ENCODE data around the gene KLC4. TPM values are rescaled to one million over a fixed set of nuclear protein-coding genes. Genes with fewer than 3 reads are reported as not detected.
A peak's percentile ranks its signal among the peaks of the same experiment; 100 is the strongest.

Gene KLC4
- polyA plus RNA-seq, 1 experiment: 9.1 TPM

- TF ChIP-seq CTCF (IDR thresholded peaks at IDR 0.05; ENCODE audit: low read depth, low read length): no peak
- POLR2A ChIA-PET: interaction anchor here (0.7 kb wide), 1 partner anchor 12 kb away, joined by 8 read pairs; no protein-coding TSS in a partner anchor
- H3K27me3 ChIP-seq (ENCODE audit: control insufficient read depth, insufficient read depth, low read length): no peaks in the 10 kb centered on the region
- peak overlapping the region; percentile 42 for H3K4me3 ChIP-seq (ENCODE audit: low read depth, low read length)
- H3K27ac ChIP-seq (ENCODE audit: low read depth, low read length): peak overlapping the region; percentile 39
- no peaks in the 10 kb centered on the region for H3K9me3 ChIP-seq (ENCODE audit: control insufficient read depth, insufficient read depth, low read length)
- no peak for DNase-seq (ENCODE audit: low read depth, low spot score)
- CTCF ChIA-PET: no interaction called here
These were observed 34.2 kb downstream of the KLC4 start for GRCh38 chr6:43093436-43094289.

- Histone ChIP-seq H3K9me3 (ENCODE audit: control insufficient read depth, insufficient read depth, low read length) (no peaks in the 10 kb centered on the region), H3K4me3 (ENCODE audit: low read depth, low read length) (no peak overlapping the region; the same call in 1 of the 2 replicates), H3K27ac (ENCODE audit: low read depth, low read length) (peak overlapping the region; percentile 88), H3K27me3 (ENCODE audit: control insufficient read depth, insufficient read depth, low read length) (no peaks in the 10 kb centered on the region)
- ChIA-PET POLR2A (interaction anchor here (1.1 to 2.0 kb wide), 3 partner anchors 17 to 25 kb away, joined by 5 to 21 read pairs (median 8); partner anchors contain the start of gene PTK7), CTCF (interaction anchor here (1.0 to 2.0 kb wide), 3 partner anchors 17 to 48 kb away, joined by 4 to 7 read pairs (median 7); no protein-coding TSS in a partner anchor)
- DNase-seq (ENCODE audit: low read depth, low spot score): no peak
- TF ChIP-seq CTCF (IDR thresholded peaks at IDR 0.05; ENCODE audit: low read depth, low read length): no peak
These were observed 36.5 kb downstream of the KLC4 start for GRCh38 chr6:43095939-43096338.

- no peak for DNase-seq (ENCODE audit: low read depth, low spot score)
- CTCF ChIA-PET: interaction anchor here (1.0 to 2.0 kb wide), 3 partner anchors 18 to 48 kb away, joined by 4 to 7 read pairs (median 7); no protein-coding TSS in a partner anchor
- TF ChIP-seq CTCF (IDR thresholded peaks at IDR 0.05; ENCODE audit: low read depth, low read length): no peak
- H3K4me3 ChIP-seq (ENCODE audit: low read depth, low read length): peak overlapping the region; percentile 31; the same call in 1 of the 2 replicates
- H3K27me3 ChIP-seq (ENCODE audit: control insufficient read depth, insufficient read depth, low read length): no peaks in the 10 kb centered on the region
- no peaks in the 10 kb centered on the region for H3K9me3 ChIP-seq (ENCODE audit: control insufficient read depth, insufficient read depth, low read length)
- peak overlapping the region; percentile 88 for H3K27ac ChIP-seq (ENCODE audit: low read depth, low read length)
- POLR2A ChIA-PET: interaction anchor here (0.7 to 2.0 kb wide), 9 partner anchors 10 to 207 kb away, joined by 3 to 21 read pairs (median 5); partner anchors contain the start of genes CUL7, CUL9 and PTK7
These were observed 37.1 kb downstream of the KLC4 start for GRCh38 chr6:43096451-43097097.

- Histone ChIP-seq H3K27ac (ENCODE audit: low read depth, low read length) (peak overlapping the region; percentile 88), H3K27me3 (ENCODE audit: control insufficient read depth, insufficient read depth, low read length) (no peaks in the 10 kb centered on the region), H3K4me3 (ENCODE audit: low read depth, low read length) (no peak overlapping the region), H3K9me3 (ENCODE audit: control insufficient read depth, insufficient read depth, low read length) (no peaks in the 10 kb centered on the region)
- TF ChIP-seq CTCF (IDR thresholded peaks at IDR 0.05; ENCODE audit: low read depth, low read length): 0 out of 2 replicates have a peak, but pooled peaks have one; percentile 12
- ChIA-PET POLR2A (interaction anchor here (0.7 to 2.0 kb wide), 9 partner anchors 10 to 208 kb away, joined by 3 to 21 read pairs (median 5); partner anchors contain the start of genes CUL7, CUL9 and PTK7), CTCF (interaction anchor here (0.9 to 2.0 kb wide), 4 partner anchors 9 to 47 kb away, joined by 3 to 7 read pairs (median 6); no protein-coding TSS in a partner anchor)
- no peak for DNase-seq (ENCODE audit: low read depth, low spot score)
These were observed 37.7 kb downstream of the KLC4 start for GRCh38 chr6:43097098-43097489.
